Measurements from ENCODE around the gene MGAT4A. TPM values are rescaled to one million over a fixed set of nuclear protein-coding genes. Genes with fewer than 3 reads are reported as not detected.

Gene MGAT4A
- total and polyA plus RNA-seq, 3 donors from 2014 or later = 12.1 to 13.9 (median 13.8) TPM

GRCh38 chr2:98692090-98693054 lies 38.6 kb downstream of the MGAT4A start:
- no peak for DNase-seq
- Histone ChIP-seq H3K4me1 (no peaks in the 10 kb centered on the region), H3K36me3 (ENCODE audit: low read depth, missing control alignments) (no peaks in the 10 kb centered on the region), H3K4me3 (no peak overlapping the region), H3K9me3 (no peaks in the 10 kb centered on the region), H3K27me3 (no peaks in the 10 kb centered on the region), H3K27ac (no peak overlapping the region)
- TF ChIP-seq CTCF (IDR thresholded peaks at IDR 0.05) (no peak), POLR2A (IDR thresholded peaks at IDR 0.05) (no peak)
- 90 to 94% methylated on average over 7 of the region's 7 CpGs for WGBS, 2 donors
- intact Hi-C loops (cut with DNase I; ENCODE audit: low total_unique reads) = no loop called here

- H3K9me3 ChIP-seq = no peaks in the 10 kb centered on the region
- H3K4me1 ChIP-seq = no peaks in the 10 kb centered on the region
- no peak overlapping the region for H3K27ac ChIP-seq
- intact Hi-C loops (cut with DNase I; ENCODE audit: low total_unique reads) = no loop called here
- no peaks in the 10 kb centered on the region for H3K36me3 ChIP-seq (ENCODE audit: low read depth, missing control alignments)
- 77 to 84% methylated on average over 3 of the region's 3 CpGs for WGBS, 2 donors
- H3K4me3 ChIP-seq = no peak overlapping the region
- no peak for TF ChIP-seq POLR2A (IDR thresholded peaks at IDR 0.05)
- TF ChIP-seq CTCF (IDR thresholded peaks at IDR 0.05) = no peak
- no peak for DNase-seq
- no peaks in the 10 kb centered on the region for H3K27me3 ChIP-seq
Measured at GRCh38 chr2:98691303-98691702, 39.6 kb downstream of the MGAT4A start.

- Histone ChIP-seq H3K4me3 (no peak overlapping the region), H3K36me3 (ENCODE audit: low read depth, missing control alignments) (no peaks in the 10 kb centered on the region), H3K4me1 (no peaks in the 10 kb centered on the region), H3K27me3 (no peaks in the 10 kb centered on the region), H3K9me3 (no peaks in the 10 kb centered on the region), H3K27ac (no peak overlapping the region)
- WGBS, 2 donors = 90 to 95% methylated on average over 14 of the region's 14 CpGs
- TF ChIP-seq CTCF (IDR thresholded peaks at IDR 0.05) (no peak), POLR2A (IDR thresholded peaks at IDR 0.05) (no peak)
- DNase-seq = no peak
- intact Hi-C loops (cut with DNase I; ENCODE audit: low total_unique reads) = no loop called here
Measured at GRCh38 chr2:98685930-98686887, 44.7 kb downstream of the MGAT4A start.

- DNase-seq = no peak
- TF ChIP-seq CTCF (IDR thresholded peaks at IDR 0.05) (no peak), POLR2A (IDR thresholded peaks at IDR 0.05) (no peak)
- Histone ChIP-seq H3K9me3 (no peaks in the 10 kb centered on the region), H3K27me3 (no peaks in the 10 kb centered on the region), H3K36me3 (ENCODE audit: low read depth, missing control alignments) (no peaks in the 10 kb centered on the region), H3K4me1 (no peaks in the 10 kb centered on the region), H3K4me3 (no peak overlapping the region), H3K27ac (no peak overlapping the region)
- intact Hi-C loops (cut with DNase I; ENCODE audit: low total_unique reads) = no loop called here
- WGBS, 2 donors = 77 to 86% methylated on average over 5 of the region's 5 CpGs
Measured at GRCh38 chr2:98683728-98684127, 47.2 kb downstream of the MGAT4A start.

All from testis (tissue), 3 donors.